K562 (cell line): Measurements from ENCODE around the gene MYCL. TPM values are rescaled to one million over a fixed set of nuclear protein-coding genes. Genes with fewer than 3 reads are reported as not detected.

Experiments used
- CHD4 ChIP-seq: fragments of 200-600 bp; sonication (generic); IDR thresholded peaks from 3 replicates; pipeline ENCODE4 v1.6.1; 2012; ENCODE audit warnings: low read depth, mild to moderate bottlenecking, mixed read lengths, low read length, inconsistent platforms; ENCODE audit not compliant: insufficient read depth, insufficient replicate concordance, poor library complexity, severe bottlenecking
- FOXK2 ChIP-seq, 2 experiments: fragments of 450-650 bp; IDR thresholded peaks in 1 of 2; conservative IDR thresholded peaks in 1 of 2; 2 replicates each; pipeline ENCODE4 v1.6.1; 2016; ENCODE audit warnings: low read depth in 2 of 2, mild to moderate bottlenecking in 1 of 2
- MYC ChIP-seq, 2 experiments: fragments of 250-450 bp in 1 of 2; sonication (Bioruptor Pico) in 1 of 2; IDR thresholded peaks; 2 replicates each; pipeline versions ENCODE4 v1.5.1 to v1.6.1; 2012 to 2021; ENCODE audit warnings: low read depth in 2 of 2, borderline replicate concordance in 1 of 2, improper control_type of control experiment in 1 of 2, low read length in 1 of 2, mild to moderate bottlenecking in 1 of 2, moderate library complexity in 1 of 2
- PHB2 ChIP-seq: fragments of 450-650 bp; IDR thresholded peaks from 2 replicates; pipeline ENCODE4 v1.6.1; 2017; ENCODE audit warnings: low read depth
- RCOR1 ChIP-seq, 2 experiments: IDR thresholded peaks; 2 replicates each; pipeline ENCODE4 v1.6.1; 2012; ENCODE audit warnings: low read depth in 2 of 2, low read length in 2 of 2, borderline replicate concordance in 1 of 2, improper control_type of control experiment in 1 of 2
- SMARCA5 ChIP-seq: fragments of 450-650 bp; IDR thresholded peaks from 2 replicates; pipeline ENCODE4 v1.6.1; 2016
- TAL1 ChIP-seq: fragments of 450-650 bp; IDR thresholded peaks from 2 replicates; pipeline ENCODE4 v1.6.1; 2016; ENCODE audit warnings: mild to moderate bottlenecking
- THRAP3 ChIP-seq: fragments of 450-650 bp; IDR thresholded peaks from 2 replicates; pipeline ENCODE4 v1.6.1; 2016; ENCODE audit warnings: mild to moderate bottlenecking, inconsistent platforms, borderline replicate concordance
- TRIM24 ChIP-seq, 2 experiments: fragments of 450-650 bp; IDR thresholded peaks; 2 replicates each; pipeline ENCODE4 v1.6.1; 2016
- YBX1 ChIP-seq: fragments of 450-650 bp; IDR thresholded peaks from 2 replicates; pipeline ENCODE4 v1.7.1; 2016; ENCODE audit warnings: mild to moderate bottlenecking
- ZNF316 ChIP-seq: fragments of 450-650 bp; IDR thresholded peaks from 2 replicates; pipeline ENCODE4 v1.6.1; 2016
- ZNF830 ChIP-seq: fragments of 250-450 bp; sonication (Bioruptor Pico); IDR thresholded peaks from 2 replicates; pipeline ENCODE4 v1.5.0; 2021; ENCODE audit warnings: mild to moderate bottlenecking
- polyA plus RNA-seq, 8 experiments: library from polyadenylated mRNA; depleted of rRNA in 4 of 8; stranded (reverse) in 5 of 8; unstranded in 3 of 8; fragments of >200 nt; fragmentation: Nextera tagmentation in 2 of 8; fragmentation: Illumina TruSeq in 1 of 8; extraction: Ambion mirVana in 2 of 8; extraction: Trizol in 1 of 8; gene quantifications; 2 replicates each; pipeline versions ENCODE4 v1.2.1 to v1.2.3, GENCODE V29; 2011 to 2014; ENCODE audit warnings: inconsistent platforms in 1 of 8, missing spikeins in 1 of 8
- total RNA-seq, 7 experiments: library from RNA; depleted of rRNA in 6 of 7; stranded (reverse); fragments of >200 nt in 6 of 7; fragmentation: Illumina TruSeq in 2 of 7; extraction: Trizol in 2 of 7; gene quantifications; 2 replicates each; pipeline versions ENCODE4 v1.2.1 to v1.2.3, GENCODE V29; 2011 to 2021; ENCODE audit warnings: low replicate concordance in 1 of 7
- TF ChIP-seq, protein P1 (sequence below): sonication (generic); formaldehyde crosslinking; IDR thresholded peaks from 2 replicates; pipeline ENCODE4 v1.8.0; 2022; ENCODE audit warnings: missing genetic modification reagents, mild to moderate bottlenecking, moderate library complexity, borderline replicate concordance
- TF ChIP-seq, protein P2 (sequence below): fragments of 450-650 bp; formaldehyde crosslinking; IDR thresholded peaks from 2 replicates; pipeline ENCODE4 v1.4.0; 2020; ENCODE audit warnings: mild to moderate bottlenecking, moderate library complexity
- TF ChIP-seq, protein P3 (sequence below), 3 experiments: fragments of 200-800 bp in 1 of 3; sonication (Bioruptor generic) in 1 of 3; sonication (generic) in 1 of 3; formaldehyde crosslinking in 1 of 3; IDR thresholded peaks; 2 replicates each; pipeline versions ENCODE4 v1.6.1 to v1.8.0; 2016 to 2022; ENCODE audit warnings: mild to moderate bottlenecking in 2 of 3, missing compliant biosample characterization in 2 of 3, missing genetic modification characterization in 2 of 3, missing genetic modification reagents in 1 of 3
- TF ChIP-seq, protein P4 (sequence below): fragments of 450-650 bp; formaldehyde crosslinking; IDR thresholded peaks from 2 replicates; pipeline ENCODE4 v1.4.0; 2022; ENCODE audit warnings: mild to moderate bottlenecking, moderate library complexity
- TF ChIP-seq, protein P5 (sequence below): fragments of 450-650 bp; IDR thresholded peaks from 2 replicates; pipeline ENCODE4 v1.6.1; 2014; ENCODE audit warnings: low read depth, mild to moderate bottlenecking, moderate library complexity, borderline replicate concordance
- TF ChIP-seq, protein P6 (sequence below): sonication (generic); formaldehyde crosslinking; IDR thresholded peaks from 2 replicates; pipeline ENCODE4 v1.8.0; 2022; ENCODE audit warnings: mild to moderate bottlenecking, missing genetic modification reagents

The MYCL gene
- total and polyA plus RNA-seq, 9 of the 15 experiments (the other 6 are each of a cell fraction or from before 2014, with no cell fraction given): 3.5 to 22.0 (median 12.8) TPM

DNA sequence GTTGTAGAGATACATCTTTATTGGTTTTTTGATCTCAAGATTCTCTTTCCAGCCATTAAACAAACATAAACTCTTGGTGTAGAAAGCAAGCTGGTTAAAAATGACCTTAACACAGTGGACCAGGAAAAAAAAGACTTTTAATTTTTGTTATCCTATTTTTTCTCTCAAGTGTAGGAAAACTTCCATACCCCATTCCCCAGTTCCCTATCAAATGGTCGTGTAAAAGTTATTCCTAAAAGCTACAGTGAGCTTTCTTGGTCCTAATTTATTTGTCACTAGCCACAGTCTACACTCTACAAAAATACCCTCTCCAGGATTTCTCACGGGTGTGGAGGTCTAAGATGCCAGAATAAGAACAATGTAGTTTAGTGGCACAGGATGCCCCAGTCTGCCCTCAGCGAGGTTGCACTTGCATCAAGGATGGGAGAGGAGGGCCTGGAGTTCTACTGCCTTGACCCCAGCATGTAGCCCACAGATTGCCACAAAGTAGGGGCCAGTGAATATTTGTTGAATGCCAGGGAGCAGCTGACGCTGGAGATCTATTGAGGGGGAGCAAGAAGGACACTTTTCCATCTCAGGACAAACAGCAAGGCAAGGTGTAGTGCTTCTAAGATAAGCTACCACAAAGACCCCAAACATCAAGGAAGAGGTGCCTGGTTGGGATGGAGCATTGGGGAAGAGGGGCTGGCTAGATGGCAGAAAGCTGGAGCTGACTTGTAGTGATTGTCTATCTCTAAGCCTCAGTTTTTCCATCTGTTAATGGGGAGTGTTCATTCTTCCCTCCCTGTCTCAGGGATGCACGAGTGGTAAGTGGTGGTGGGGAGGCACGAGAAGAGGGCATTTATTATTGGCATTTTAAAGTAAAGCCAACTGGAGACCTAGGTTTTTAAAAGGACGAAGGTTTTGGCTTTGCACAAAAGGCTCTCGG, 1.8 kb downstream of the MYCL start (continued):
- TF ChIP-seq, protein P1, sequence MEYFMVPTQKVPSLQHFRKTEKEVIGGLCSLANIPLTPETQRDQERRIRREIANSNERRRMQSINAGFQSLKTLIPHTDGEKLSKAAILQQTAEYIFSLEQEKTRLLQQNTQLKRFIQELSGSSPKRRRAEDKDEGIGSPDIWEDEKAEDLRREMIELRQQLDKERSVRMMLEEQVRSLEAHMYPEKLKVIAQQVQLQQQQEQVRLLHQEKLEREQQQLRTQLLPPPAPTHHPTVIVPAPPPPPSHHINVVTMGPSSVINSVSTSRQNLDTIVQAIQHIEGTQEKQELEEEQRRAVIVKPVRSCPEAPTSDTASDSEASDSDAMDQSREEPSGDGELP (CRISPR knock-in tag): 0 out of 2 replicates have a peak, but pooled peaks have one; percentile 19
- TF ChIP-seq PHB2: no peak
- TF ChIP-seq RCOR1 (IDR thresholded peaks at IDR 0.05; ENCODE audit: borderline replicate concordance in 1 of 2, low read depth in 2 of 2, low read length in 2 of 2): peak in 1 of 2 experiments; percentile 90; a peak in 2 of 4 replicates
- no peak for TF ChIP-seq ZNF830 (CRISPR knock-in tag)
- TF ChIP-seq CHD4: peak; percentile 38
- TF ChIP-seq, protein P2, sequence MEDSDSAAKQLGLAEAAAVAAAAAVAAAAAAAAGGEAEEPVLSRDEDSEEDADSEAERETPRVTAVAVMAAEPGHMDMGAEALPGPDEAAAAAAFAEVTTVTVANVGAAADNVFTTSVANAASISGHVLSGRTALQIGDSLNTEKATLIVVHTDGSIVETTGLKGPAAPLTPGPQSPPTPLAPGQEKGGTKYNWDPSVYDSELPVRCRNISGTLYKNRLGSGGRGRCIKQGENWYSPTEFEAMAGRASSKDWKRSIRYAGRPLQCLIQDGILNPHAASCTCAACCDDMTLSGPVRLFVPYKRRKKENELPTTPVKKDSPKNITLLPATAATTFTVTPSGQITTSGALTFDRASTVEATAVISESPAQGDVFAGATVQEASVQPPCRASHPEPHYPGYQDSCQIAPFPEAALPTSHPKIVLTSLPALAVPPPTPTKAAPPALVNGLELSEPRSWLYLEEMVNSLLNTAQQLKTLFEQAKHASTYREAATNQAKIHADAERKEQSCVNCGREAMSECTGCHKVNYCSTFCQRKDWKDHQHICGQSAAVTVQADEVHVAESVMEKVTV (CRISPR knock-in tag): 0 out of 2 replicates have a peak, but pooled peaks have one; percentile 12
- no peak for TF ChIP-seq FOXK2 (conservative IDR thresholded peaks at IDR 0.05 in 1 of 2, IDR thresholded peaks at IDR 0.05 in 1 of 2; ENCODE audit: low read depth in 2 of 2)
- TF ChIP-seq, protein P3, sequence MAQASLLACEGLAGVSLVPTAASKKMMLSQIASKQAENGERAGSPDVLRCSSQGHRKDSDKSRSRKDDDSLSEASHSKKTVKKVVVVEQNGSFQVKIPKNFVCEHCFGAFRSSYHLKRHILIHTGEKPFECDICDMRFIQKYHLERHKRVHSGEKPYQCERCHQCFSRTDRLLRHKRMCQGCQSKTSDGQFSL (CRISPR knock-in tag; IDR thresholded peaks at IDR 0.05): no peak
- TF ChIP-seq, protein P3 (tag; IDR thresholded peaks at IDR 0.05): 0 out of 4 replicates have a peak, but pooled peaks of 1 of the 2 experiments have one; percentile 13
- TF ChIP-seq ZNF316: peak; percentile 15; the same call in 1 of the 2 replicates
- no peak for TF ChIP-seq TAL1
- TF ChIP-seq THRAP3: no peak
- TF ChIP-seq, protein P4, sequence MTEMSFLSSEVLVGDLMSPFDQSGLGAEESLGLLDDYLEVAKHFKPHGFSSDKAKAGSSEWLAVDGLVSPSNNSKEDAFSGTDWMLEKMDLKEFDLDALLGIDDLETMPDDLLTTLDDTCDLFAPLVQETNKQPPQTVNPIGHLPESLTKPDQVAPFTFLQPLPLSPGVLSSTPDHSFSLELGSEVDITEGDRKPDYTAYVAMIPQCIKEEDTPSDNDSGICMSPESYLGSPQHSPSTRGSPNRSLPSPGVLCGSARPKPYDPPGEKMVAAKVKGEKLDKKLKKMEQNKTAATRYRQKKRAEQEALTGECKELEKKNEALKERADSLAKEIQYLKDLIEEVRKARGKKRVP (CRISPR knock-in tag): 0 out of 2 replicates have a peak, but pooled peaks have one; percentile 5
- TF ChIP-seq, protein P5, sequence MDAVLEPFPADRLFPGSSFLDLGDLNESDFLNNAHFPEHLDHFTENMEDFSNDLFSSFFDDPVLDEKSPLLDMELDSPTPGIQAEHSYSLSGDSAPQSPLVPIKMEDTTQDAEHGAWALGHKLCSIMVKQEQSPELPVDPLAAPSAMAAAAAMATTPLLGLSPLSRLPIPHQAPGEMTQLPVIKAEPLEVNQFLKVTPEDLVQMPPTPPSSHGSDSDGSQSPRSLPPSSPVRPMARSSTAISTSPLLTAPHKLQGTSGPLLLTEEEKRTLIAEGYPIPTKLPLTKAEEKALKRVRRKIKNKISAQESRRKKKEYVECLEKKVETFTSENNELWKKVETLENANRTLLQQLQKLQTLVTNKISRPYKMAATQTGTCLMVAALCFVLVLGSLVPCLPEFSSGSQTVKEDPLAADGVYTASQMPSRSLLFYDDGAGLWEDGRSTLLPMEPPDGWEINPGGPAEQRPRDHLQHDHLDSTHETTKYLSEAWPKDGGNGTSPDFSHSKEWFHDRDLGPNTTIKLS: 0 out of 2 replicates have a peak, but pooled peaks have one; percentile 4
- TF ChIP-seq TRIM24 (IDR thresholded peaks at IDR 0.05): 0 out of 4 replicates have a peak, but pooled peaks of 1 of the 2 experiments have one; percentile 3
- 0 out of 2 replicates have a peak, but pooled peaks have one; percentile 12 for TF ChIP-seq MYC (IDR thresholded peaks at IDR 0.05; ENCODE audit: low read depth, low read length)
- no peak for TF ChIP-seq MYC (CRISPR knock-in tag; IDR thresholded peaks at IDR 0.05; ENCODE audit: borderline replicate concordance, low read depth)
- peak; percentile 90 for TF ChIP-seq SMARCA5
- TF ChIP-seq YBX1: no peak
- TF ChIP-seq, protein P6, sequence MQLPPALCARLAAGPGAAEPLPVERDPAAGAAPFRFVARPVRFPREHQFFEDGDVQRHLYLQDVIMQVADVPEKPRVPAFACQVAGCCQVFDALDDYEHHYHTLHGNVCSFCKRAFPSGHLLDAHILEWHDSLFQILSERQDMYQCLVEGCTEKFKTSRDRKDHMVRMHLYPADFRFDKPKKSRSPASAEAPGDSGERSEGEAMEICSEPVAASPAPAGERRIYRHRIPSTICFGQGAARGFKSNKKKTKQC (CRISPR knock-in tag): no peak
